HG02610 (cell line): ENCODE measurements around the gene CAMK2A.

Source experiments
- ATAC-seq: cut with Tn5 transposase; IDR thresholded peaks from one replicate; pipeline ENCODE4 v1.9.1; 2021; ENCODE audit warnings: mild to moderate bottlenecking, moderate library complexity; ENCODE audit not compliant: unreplicated experiment

The CAMK2A gene

GRCh38 chr5:150283904-150284303, 5.7 kb downstream of the CAMK2A start:
- ATAC-seq: no peak

GRCh38 chr5:150281987-150282386, 7.6 kb downstream of the CAMK2A start:
- no peak for ATAC-seq

GRCh38 chr5:150279330-150280020, 10.1 kb downstream of the CAMK2A start:
- ATAC-seq: no peak

- ATAC-seq: no peak
These were observed 10.7 kb downstream of the CAMK2A start for GRCh38 chr5:150278916-150279315.

- ATAC-seq: no peak
These were observed 11.4 kb downstream of the CAMK2A start for GRCh38 chr5:150278046-150278730.

- no peak for ATAC-seq
These were observed 12.5 kb downstream of the CAMK2A start for GRCh38 chr5:150277043-150277442.

GRCh38 chr5:150274811-150275210, 14.8 kb downstream of the CAMK2A start:
- ATAC-seq: no peak

GRCh38 chr5:150272531-150272930, 17.0 kb downstream of the CAMK2A start:
- ATAC-seq: no peak

GRCh38 chr5:150271923-150272322, 17.6 kb downstream of the CAMK2A start:
- ATAC-seq: no peak

GRCh38 chr5:150271296-150271692, 18.3 kb downstream of the CAMK2A start:
- no peak for ATAC-seq

- ATAC-seq: no peak
These were observed 18.9 kb downstream of the CAMK2A start for GRCh38 chr5:150270541-150271295.

- no peak for ATAC-seq
These were observed 22.7 kb downstream of the CAMK2A start for GRCh38 chr5:150266871-150267291.

GRCh38 chr5:150265870-150266383, 23.6 kb downstream of the CAMK2A start:
- ATAC-seq: no peak

GRCh38 chr5:150264667-150265603, 24.6 kb downstream of the CAMK2A start:
- no peak for ATAC-seq

GRCh38 chr5:150263801-150264621, 25.6 kb downstream of the CAMK2A start:
- no peak for ATAC-seq

- ATAC-seq: no peak
These were observed 26.2 kb downstream of the CAMK2A start for GRCh38 chr5:150263375-150263775.

- ATAC-seq: no peak
These were observed 27.1 kb downstream of the CAMK2A start for GRCh38 chr5:150262502-150262901.

GRCh38 chr5:150261231-150261630, 28.3 kb downstream of the CAMK2A start:
- ATAC-seq: no peak

- peak; percentile 73 for ATAC-seq
These were observed 31.4 kb downstream of the CAMK2A start for GRCh38 chr5:150258130-150258529.

GRCh38 chr5:150257424-150257823, 32.1 kb downstream of the CAMK2A start:
- ATAC-seq: no peak
